Stimulated activated CD4-positive, alpha-beta T cell treated with anti-CD3 and anti-CD28 coated beads, Interleukin-2, amount 100 ng/mL, for 4 hours (primary cell): ENCODE data around the gene BCL3.
"Not testable (repeated sequence)": the region's sequence is repeated elsewhere in the genome, so short reads cannot be mapped to it uniquely, and the experiment has no call there.

ENCODE experiments used
- DNase-seq: peaks from one replicate; pipeline ENCODE4 v3.0.0-alpha.2; 2020; ENCODE audit warnings: low read depth

BCL3 gene, protein sequence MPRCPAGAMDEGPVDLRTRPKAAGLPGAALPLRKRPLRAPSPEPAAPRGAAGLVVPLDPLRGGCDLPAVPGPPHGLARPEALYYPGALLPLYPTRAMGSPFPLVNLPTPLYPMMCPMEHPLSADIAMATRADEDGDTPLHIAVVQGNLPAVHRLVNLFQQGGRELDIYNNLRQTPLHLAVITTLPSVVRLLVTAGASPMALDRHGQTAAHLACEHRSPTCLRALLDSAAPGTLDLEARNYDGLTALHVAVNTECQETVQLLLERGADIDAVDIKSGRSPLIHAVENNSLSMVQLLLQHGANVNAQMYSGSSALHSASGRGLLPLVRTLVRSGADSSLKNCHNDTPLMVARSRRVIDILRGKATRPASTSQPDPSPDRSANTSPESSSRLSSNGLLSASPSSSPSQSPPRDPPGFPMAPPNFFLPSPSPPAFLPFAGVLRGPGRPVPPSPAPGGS

DNA sequence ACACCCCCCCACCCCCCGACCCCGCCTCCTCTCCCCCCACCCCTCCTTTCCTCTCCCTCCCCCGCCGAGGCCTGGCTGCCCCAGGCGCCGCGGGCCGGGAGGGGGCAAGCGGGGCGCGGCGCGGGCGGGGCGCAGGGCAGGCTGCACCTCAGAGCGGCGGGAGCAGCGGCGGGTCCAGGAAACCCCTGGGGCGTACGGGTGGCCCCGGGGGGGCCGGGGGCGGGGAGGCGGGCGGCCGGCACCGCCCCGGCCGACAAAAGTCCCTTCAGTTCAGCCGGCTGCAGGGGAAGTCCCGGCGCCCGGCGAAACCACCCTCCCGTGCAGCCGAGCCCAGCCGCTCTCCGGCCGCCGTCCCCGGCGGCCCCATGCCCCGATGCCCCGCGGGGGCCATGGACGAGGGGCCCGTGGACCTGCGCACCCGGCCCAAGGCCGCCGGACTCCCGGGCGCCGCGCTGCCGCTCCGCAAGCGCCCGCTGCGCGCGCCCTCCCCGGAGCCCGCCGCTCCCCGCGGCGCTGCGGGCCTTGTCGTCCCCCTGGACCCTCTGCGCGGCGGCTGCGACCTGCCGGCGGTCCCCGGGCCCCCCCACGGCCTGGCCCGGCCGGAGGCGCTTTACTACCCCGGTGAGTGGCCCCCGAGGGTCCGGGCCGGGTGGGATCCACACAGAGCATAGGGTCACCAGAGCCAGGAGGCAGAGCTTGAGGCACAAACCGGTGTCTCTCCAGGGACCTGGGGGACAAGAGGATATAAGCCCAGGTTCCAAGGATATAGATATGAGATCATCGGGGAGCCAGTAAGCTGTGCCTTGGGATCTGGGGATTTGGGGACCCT, at the start of gene BCL3:
TSS of gene BCL3 (plus strand) at position 283 of the 829 bp plus-strand sequence. CDS start at position 366, 83 bp downstream.
- DNase-seq, result peak; percentile 35

DNA sequence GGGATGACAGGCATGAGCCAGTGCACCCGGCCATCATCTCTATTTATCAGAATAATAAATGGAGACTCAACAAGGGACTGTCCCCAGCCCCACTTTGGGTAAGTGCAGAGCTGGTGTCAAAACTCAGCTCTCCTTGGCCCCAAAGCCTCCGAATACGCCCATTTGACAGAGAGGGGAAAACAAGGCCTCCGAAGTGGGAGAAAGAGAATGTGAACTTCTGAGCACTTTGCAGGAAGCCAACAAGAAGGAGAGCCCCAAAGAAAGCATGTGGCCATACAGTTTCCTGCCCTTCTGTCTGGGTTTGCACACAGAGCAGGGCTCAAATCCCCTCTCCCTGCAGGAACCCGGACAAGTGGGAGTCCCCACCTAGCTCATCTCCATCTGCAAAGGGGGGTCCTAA, 48.0 kb upstream of the BCL3 start:
- no peak for DNase-seq

DNA sequence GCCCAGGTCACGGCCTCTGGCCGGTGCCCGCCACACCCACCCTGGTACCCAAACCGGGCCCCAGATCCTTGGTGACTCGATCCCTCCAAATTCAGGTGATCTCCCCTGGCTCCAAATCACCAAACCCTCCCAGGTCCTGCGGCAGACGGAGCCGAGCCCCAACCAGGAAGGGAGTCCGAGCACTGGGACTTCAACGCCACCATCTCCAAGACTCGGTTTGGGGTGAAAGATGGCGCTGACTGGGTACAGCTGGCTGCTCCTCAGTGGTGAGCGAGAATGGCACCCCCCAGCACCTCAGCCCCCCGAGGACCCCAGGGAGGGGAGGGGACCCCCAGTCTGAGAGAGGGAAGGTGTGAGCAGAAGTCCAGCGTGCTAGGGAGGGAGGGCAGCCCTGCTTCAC, 47.3 kb upstream of the BCL3 start:
- DNase-seq, result no peak

DNA sequence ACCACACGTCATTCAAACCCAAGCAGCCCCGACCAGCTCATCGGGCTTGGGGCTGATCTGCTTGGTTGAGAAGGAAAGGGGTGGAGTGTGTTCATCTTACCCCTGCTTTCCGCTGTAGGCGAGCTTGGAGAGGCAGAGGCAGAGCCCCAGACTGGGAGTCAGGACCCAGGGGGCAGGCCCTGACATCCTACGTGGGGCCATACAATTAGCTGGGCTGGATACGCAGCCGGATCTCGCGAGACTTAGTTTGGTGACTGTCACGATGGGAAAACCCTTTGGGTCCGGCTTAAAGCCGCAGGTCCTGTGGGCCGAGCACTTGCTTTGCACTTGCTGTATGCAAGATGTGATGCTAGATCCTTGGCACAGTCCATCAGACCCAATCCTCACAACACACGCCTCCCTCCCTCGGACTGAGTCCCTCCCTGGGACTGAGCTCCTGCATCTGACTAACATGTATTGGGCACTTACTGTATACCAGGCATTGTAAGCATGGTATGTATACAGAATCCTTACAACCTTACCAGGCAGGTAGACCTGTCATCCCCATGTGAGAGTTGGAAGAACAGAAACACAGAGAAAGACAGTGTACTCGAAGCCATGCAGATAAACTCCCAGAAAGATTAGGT, 45.8 kb upstream of the BCL3 start:
- DNase-seq, result no peak

DNA sequence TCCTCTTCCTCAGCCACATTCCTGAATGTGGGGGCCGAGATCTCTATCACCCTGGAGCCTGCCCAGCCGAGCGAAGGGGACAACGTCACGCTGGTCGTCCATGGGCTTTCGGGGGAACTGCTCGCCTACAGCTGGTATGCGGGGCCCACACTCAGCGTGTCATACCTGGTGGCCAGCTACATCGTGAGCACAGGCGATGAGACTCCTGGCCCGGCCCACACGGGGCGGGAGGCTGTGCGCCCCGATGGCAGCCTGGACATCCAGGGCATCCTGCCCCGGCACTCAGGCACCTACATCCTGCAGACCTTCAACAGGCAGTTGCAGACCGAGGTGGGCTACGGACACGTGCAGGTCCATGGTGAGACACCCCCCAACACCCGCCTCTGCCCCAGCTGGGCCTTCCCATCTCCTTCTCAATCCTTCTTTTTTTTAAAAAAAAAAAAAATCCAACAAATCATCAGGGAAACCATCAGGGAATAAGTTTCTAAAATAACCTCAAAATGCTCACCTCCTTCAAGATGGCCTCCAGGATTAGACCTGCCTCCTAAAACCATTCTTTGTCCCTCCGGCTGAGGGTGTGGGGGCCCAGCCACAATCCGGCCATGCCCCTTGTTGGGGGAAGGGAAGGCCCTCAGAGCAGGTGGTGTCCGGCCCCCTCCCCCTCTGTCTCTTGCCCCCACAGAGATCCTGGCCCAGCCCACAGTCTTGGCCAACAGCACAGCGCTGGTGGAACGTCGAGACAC, 45.0 kb upstream of the BCL3 start:
- DNase-seq, result no peak

DNA sequence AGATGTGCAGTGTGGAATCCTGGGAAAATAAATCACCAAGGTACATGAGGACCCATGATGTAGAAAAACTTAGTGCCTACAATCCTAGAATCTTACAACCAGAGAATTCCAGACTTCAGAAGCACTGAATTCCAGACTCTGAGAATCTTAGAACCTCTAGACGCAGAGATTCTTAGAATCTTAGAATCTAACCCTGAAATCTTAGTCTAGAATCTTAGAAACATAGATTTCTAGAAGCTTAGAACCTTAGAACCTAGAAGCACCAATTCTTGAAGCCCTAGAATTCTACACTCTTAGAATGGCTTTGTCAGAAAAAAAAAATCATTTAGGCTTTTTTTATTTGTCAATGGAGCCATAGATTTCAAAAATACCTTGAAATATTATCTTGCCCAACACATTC, 43.5 kb upstream of the BCL3 start:
- no peak for DNase-seq

DNA sequence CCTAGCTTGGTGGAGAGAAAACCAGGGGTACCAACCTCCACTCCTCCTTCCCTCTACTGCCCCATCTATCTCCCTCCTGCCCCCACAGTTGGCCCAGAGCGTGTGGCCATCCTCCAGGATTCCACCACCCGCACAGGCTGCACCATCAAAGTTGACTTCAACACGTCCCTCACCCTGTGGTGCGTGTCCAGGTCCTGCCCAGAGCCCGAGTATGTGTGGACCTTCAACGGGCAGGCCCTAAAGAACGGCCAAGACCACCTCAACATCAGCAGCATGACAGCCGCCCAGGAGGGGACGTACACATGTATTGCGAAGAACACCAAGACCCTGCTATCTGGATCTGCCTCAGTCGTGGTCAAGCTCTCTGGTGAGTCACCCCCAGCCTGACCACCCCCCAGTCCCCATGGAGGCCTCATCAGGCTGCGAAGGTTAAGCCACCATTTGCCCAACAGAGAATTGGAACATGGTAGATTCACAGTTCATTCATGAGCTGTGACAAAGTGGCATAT, 43.0 kb upstream of the BCL3 start:
- no peak for DNase-seq

DNA sequence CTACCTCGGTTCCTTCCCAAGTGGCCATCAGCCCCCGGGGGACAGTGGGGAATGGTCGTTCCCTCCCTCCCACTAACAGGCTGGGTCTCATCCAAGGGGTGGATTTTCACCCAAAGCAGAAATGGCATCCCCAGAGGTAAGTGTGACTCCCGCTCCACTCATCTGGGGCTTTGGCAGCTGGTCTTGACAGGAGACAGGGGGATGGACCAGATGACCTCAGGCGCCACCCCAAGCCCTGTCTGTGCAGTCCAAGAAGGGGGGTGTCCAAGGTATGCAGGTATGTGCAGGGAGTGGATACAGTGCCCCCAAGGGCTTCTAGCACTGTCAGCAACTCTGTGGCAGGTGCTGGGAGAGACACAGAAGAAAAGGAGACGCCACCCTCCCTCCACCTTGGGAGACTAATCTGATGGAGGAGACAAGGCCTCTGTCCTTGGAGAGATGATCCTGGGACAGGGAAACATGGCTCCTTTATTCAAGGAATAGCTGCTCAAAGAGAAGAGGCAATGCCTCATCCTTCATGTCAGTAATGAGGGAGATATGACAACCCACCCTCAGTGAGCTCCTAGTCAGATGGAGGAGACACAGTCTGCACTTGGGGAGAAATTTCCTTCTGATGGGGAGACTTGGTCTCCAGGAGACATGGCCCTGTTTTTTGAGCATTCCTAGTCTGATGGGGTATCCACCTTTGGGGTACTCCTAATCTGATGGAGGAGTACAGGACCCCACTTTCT, 41.8 kb upstream of the BCL3 start:
- no peak for DNase-seq

DNA sequence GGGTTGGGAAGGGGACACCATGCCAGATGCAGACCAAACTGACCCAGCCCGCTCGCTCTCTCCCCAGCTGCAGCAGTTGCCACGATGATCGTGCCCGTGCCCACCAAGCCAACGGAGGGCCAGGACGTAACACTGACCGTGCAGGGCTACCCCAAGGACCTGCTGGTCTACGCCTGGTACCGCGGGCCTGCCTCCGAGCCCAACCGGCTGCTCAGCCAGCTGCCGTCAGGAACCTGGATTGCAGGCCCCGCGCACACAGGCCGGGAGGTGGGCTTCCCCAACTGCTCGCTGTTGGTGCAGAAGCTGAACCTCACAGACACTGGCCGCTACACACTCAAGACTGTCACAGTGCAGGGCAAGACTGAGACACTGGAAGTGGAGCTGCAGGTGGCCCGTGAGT, 40.7 kb upstream of the BCL3 start:
- no peak for DNase-seq

DNA sequence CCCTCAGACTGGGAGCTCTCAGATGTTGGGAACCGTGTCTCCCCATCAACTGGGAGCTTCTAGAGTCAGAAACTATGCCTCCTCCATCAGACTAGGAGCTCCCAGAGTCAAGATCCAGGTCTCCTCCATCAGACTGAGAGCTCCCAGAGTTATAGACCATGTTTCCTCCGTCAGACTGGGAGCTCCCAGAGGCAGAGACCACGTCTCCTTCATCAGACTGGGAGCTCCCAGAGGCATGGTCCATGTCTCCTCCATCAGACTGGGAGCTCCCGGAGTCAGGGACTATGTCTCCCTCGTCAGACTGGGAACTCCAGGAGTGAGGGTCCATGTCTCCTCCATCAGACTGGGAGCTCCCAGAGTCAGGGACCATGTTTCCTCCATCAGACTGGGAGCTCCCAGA, 39.6 kb upstream of the BCL3 start:
- no peak for DNase-seq

DNA sequence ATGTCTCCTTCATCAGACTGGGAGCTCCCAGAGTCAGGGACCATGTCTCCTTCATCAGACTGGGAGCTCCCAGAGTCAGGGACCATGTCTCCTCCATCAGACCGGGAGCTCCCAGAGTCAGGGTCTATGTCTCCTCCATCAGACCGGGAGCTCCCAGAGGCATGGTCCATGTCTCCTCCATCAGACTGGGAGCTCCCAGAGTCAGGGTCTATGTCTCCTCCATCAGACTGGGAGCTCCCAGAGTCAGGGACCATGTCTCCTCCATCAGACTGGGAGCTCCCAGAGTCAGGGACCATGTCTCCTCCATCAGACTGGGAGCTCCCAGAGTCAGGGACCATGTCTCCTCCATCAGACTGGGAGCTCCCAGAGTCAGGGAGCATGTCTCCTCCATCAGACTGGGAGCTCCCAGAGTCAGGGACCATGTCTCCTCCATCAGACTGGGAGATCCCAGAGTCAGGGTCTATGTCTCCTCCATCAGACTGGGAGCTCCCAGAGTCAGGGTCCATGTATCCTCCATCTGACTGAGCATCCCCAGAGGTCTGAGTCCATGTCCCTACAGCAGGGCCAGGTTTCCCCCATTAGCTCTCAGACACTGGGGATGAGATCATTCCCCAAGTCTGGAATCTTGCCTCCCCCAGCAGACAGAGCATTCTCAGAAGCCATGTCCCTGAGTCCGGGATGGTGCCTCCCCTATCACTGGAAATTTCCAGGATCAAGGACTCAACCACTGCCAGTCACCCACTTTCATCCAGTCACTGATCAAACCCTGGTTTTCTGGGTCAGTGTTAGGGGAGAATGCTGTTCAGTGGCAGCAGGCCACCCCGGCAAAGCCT, 38.9 kb upstream of the BCL3 start:
- DNase-seq, result not testable (repeated sequence)

DNA sequence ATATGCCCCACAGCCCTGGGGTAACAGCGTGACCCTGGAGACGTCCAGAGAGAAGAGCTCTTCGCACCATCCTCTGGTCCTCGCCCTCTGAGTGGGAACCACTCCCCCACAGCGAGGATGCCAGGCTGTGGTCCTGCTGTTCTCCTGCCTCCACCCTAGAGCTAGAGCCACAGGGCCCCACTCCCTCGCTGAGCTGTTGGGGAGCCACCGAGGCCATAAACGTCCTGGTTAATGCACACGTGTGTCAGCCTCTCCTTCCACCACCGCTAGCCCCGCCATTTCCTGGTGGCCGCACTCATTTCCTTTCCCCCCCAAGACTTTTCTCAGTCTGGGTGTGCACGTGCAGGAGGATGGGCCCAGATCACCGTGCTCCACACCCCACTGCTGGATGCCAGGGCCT, 38.0 kb upstream of the BCL3 start:
- no peak for DNase-seq

DNA sequence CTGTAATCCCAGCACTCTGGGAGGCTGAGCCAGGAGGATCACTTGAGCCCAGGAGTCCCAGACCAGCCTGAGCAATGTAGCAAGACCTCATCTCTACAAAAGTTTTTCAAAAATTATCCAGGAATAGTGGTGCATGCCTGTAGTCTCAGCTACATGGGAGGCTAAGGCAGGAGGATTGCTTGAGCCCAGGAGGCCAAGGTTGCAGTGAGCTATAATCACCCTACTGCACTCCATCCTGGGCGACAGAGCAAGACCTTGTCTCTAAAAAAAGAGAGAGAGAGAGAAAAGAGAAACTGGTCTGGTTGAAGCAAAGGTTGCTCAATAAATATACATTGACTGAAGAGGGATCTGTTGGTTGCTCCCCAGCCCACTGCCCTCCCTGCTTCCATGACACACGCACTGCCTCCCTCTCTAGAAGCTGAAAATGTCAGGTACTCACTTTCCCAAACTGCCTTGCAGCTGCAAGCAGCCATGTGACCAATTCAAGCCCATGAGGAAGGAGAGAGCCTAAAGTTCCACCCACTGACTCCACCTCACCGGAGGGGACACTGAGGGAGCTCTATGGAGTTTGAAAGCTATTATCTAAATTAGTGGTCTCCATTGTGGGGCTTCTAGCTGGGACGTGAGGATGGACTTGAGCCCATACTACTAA, 35.5 kb upstream of the BCL3 start:
- DNase-seq, result no peak

DNA sequence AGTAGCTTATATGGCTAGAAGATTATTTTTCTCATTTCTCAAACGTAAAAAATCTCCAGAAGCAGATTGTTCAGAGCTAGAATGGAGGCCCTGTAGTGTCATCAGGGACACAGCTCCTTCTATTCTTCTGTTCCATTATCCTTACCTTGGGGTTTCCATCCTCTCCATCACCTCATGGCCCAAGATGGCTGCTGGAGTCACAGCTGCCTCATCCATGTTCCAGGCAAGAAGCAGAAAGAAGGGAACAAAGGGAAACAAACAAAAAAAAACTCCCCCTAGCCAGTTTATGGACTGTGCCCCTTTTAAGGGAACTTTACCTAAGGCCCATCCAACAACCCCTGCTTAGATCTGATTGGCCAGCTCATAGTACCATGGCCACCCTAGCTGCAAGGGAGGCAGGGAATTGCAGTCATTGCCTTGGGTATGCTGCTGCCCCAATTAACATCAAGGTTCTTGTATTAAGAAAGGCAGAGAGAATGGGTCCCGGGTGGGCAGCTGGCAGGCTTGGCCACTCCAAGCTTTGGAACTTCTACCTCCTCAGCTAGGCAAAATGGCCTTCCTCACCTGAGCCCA, 33.8 kb upstream of the BCL3 start:
- DNase-seq, result no peak

DNA sequence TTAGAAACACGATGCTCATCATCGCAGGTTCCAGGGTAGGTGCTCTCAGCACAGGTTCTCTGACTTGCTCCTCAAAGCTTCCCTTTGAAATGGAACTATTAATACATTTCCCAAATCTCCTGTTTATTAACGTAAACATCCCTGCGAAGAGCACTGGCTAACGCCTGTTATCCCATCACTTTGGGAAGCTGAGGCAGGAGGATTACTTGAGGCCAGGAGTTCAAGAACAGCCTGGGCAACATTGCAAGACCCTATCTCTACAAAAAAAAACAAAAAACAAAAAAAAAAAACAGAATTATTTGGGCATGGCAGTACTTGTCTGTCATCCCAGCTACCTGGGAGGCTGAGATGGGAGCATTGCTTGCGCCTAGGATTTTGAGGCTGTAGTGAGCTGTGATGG, 30.9 kb upstream of the BCL3 start:
- DNase-seq, result no peak

DNA sequence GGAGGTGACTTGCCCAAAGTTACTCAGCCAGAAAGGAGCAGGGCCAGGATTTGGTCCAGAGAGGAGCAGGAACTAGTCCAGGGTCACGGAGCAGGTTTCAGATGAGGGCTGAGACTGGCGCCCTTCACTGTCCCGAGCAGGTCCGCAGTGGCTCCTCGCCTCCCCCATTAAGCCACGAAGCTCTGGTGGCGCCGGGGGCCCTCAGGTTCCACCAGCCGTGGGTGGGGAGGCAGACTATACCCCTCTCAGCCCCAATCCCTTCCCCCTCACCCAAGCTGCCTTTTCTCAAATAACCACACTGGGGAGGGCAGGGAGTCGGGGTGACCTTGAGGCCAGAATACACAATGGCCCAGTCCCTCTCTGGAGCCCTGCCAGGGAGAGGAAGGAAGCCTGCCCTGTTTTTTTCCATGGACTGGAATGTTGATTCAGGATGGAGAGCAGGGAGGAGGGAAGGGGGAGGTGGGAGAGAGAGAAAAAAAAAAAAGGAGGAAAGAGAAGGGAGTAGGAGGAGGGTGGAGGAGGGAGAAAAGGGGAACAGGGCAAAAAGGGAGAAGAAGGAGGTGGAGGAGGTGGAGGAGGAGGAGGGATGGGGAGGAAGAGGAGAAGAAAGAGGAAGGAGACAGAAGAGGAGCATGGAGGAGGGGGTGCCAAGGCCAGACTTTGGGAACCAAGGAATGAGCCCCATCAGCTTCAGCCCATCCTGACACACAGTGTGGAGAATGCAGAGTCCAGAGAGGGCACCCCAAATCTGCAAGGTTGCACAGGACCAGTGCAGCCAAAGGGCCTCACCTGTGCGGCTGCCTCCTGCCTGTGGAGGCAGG, 29.9 kb upstream of the BCL3 start:
- no peak for DNase-seq

DNA sequence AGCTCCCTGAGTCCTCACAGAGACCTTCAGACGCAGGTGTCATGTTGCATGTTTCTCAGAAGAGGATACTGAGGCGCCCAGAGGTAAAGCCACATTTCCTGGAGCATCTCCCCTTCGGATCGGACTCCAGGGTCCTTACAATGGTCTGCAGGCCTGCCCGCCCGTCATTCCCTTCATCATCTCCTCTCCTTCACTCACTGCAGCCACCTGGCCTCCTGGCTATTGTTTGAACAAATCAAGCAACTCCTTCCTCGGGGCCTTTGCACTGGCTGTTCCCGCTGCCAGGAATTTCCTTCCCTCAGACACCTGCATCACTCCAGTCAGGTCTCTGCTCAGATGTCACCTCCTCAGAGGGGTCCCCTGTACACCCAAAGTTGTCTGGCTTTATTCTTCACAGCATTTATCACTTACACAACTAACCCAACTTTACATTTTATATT, 29.2 kb upstream of the BCL3 start:
- no peak for DNase-seq

DNA sequence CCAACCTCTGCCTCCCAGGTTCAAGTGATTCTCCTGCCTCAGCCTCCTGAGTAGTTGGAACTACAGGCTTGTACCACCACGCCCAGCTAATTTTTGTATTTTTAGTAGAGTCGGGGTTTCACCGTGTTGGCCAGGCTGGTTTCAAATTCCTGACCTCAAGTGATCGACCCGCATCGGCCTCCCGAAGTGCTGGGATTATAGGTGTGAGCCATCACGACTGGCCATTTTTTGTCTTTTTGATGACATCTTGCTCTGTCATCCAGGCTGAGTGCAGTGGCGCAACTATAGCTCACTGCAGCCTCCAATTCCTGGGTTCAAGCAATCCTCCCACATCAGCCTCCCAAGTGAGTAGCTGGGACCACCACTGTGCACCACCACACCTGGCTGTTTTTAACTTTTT, 28.1 kb upstream of the BCL3 start:
- not testable (repeated sequence) for DNase-seq
